HFFc6 (cell line): ENCODE measurements around the gene MUS81. TPM values are rescaled to one million over a fixed set of nuclear protein-coding genes. Genes with fewer than 3 reads are reported as not detected.
A peak's percentile ranks its signal among the peaks of the same experiment; 100 is the strongest.

Source experiments
- DNase-seq: peaks from one replicate; pipeline ENCODE4 v3.0.0-alpha.2; 2018
- H3K27ac Mint-ChIP-seq: 2 replicates; pipeline ENCODE4 v1.8.0; 2020; ENCODE audit warnings: mild to moderate bottlenecking, mixed read lengths
- H3K27me3 Mint-ChIP-seq: 2 replicates; pipeline ENCODE4 v1.8.0; 2021; ENCODE audit warnings: mild to moderate bottlenecking, moderate library complexity, mixed read lengths; ENCODE audit not compliant: insufficient read depth
- H3K36me3 Mint-ChIP-seq: 2 replicates; pipeline ENCODE4 v1.8.0; 2021; ENCODE audit warnings: low read depth, mixed read lengths
- H3K4me1 Mint-ChIP-seq: 2 replicates; pipeline ENCODE4 v1.8.0; 2020; ENCODE audit warnings: low read depth, mixed read lengths
- H3K4me3 Mint-ChIP-seq: 2 replicates; pipeline ENCODE4 v1.8.0; 2020; ENCODE audit warnings: mild to moderate bottlenecking, moderate library complexity, mixed read lengths
- H3K9me3 Mint-ChIP-seq: 2 replicates; pipeline ENCODE4 v1.8.0; 2020; ENCODE audit warnings: mild to moderate bottlenecking, mixed read lengths
- CTCF ChIP-seq: fragments of 200-600 bp; sonication (generic); IDR thresholded peaks from 2 replicates; pipeline ENCODE4 v1.5.0; 2021; ENCODE audit warnings: antibody characterized with exemption, mild to moderate bottlenecking
- total RNA-seq, 6 experiments: library from RNA; stranded (reverse); fragmentation: NEBNext Ultra II Directional; extraction: Animal tissue kit (Norgen Biotek cat#: 25700); gene quantifications; 2 replicates in 1 of 6; 3 replicates in 5 of 6; pipeline ENCODE4 v1.2.3, GENCODE V29; 2021

Gene MUS81
- total RNA-seq, 6 experiments from 2014 or later: 38.4 to 47.9 (median 43.1) TPM

GRCh38 chr11:65859812-65860277 lies 388 bp upstream of the MUS81 start:
- Mint-ChIP-seq H3K9me3 (no peaks in the 10 kb centered on the region), H3K36me3 (peaks cover 31% of the 10 kb centered on the region), H3K27me3 (peaks cover 15% of the 10 kb centered on the region), H3K4me1 (peaks cover 60% of the 10 kb centered on the region), H3K4me3 (peak overlapping the region; percentile 92), H3K27ac (peak overlapping the region; percentile 96)
- TF ChIP-seq CTCF: no peak
- DNase-seq: no peak

- Mint-ChIP-seq H3K4me1 (peaks cover 48% of the 10 kb centered on the region), H3K27ac (peak overlapping the region; percentile 96), H3K4me3 (peak overlapping the region; percentile 92), H3K9me3 (no peaks in the 10 kb centered on the region), H3K27me3 (peaks cover 19% of the 10 kb centered on the region), H3K36me3 (peaks cover 21% of the 10 kb centered on the region)
- no peak for TF ChIP-seq CTCF
- no peak for DNase-seq
Observed at GRCh38 chr11:65861165-65861505, 902 bp downstream of the MUS81 start.

- TF ChIP-seq CTCF: no peak
- H3K27me3 Mint-ChIP-seq: peaks cover 13% of the 10 kb centered on the region
- peaks cover 18% of the 10 kb centered on the region for H3K36me3 Mint-ChIP-seq
Observed at GRCh38 chr11:65861533-65862183, 1.4 kb downstream of the MUS81 start.

GRCh38 chr11:65862191-65862735 lies 2.0 kb downstream of the MUS81 start:
- H3K4me3 Mint-ChIP-seq: peak overlapping the region; percentile 92

More at GRCh38 chr11:65861533-65862183, 1.4 kb downstream of the MUS81 start:
- H3K9me3 Mint-ChIP-seq: no peaks in the 10 kb centered on the region
- no peak for DNase-seq
- H3K27ac Mint-ChIP-seq: peak overlapping the region; percentile 96
- H3K4me1 Mint-ChIP-seq: peaks cover 43% of the 10 kb centered on the region
- peak overlapping the region; percentile 92 for H3K4me3 Mint-ChIP-seq

More at GRCh38 chr11:65862191-65862735, 2.0 kb downstream of the MUS81 start:
- Mint-ChIP-seq H3K9me3 (no peaks in the 10 kb centered on the region), H3K36me3 (peaks cover 20% of the 10 kb centered on the region), H3K27ac (peak overlapping the region; percentile 84), H3K27me3 (peaks cover 18% of the 10 kb centered on the region), H3K4me1 (peaks cover 42% of the 10 kb centered on the region)
- no peak for DNase-seq
- TF ChIP-seq CTCF: no peak
